Hepatic stellate cell (primary cell): ENCODE measurements around the gene CSNK2B.

Experiments used
- DNase-seq: peaks from one replicate; pipeline ENCODE4 v3.0.0; 2011; ENCODE audit warnings: low spot score

Gene CSNK2B

GRCh38 chr6:31636698-31637596 is 28.9 kb upstream of the CSNK2B start:
- DNase-seq, result no peak

GRCh38 chr6:31639043-31639442 is 26.8 kb upstream of the CSNK2B start:
- no peak for DNase-seq

GRCh38 chr6:31639449-31639861 is 26.4 kb upstream of the CSNK2B start:
- peak; percentile 77 for DNase-seq

GRCh38 chr6:31640612-31641011 is 25.3 kb upstream of the CSNK2B start:
- DNase-seq, result no peak

- DNase-seq, result no peak
These were observed 24.5 kb upstream of the CSNK2B start for GRCh38 chr6:31641370-31641769.

- DNase-seq, result no peak
These were observed 22.9 kb upstream of the CSNK2B start for GRCh38 chr6:31642798-31643570.

GRCh38 chr6:31643818-31644454 is 21.9 kb upstream of the CSNK2B start:
- DNase-seq, result no peak

GRCh38 chr6:31645325-31645724 is 20.6 kb upstream of the CSNK2B start:
- DNase-seq, result no peak

- DNase-seq, result peak; percentile 91
These were observed 14.2 kb upstream of the CSNK2B start for GRCh38 chr6:31651602-31652191.

- DNase-seq, result peak; percentile 94
These were observed 12.8 kb upstream of the CSNK2B start for GRCh38 chr6:31652925-31653724.

- no peak for DNase-seq
These were observed 11.1 kb upstream of the CSNK2B start for GRCh38 chr6:31654574-31655348.

GRCh38 chr6:31655349-31656237 is 10.3 kb upstream of the CSNK2B start, which contains the start of gene APOM:
TSS of gene APOM (plus strand) at chr6:31655894. CDS start at chr6:31655967, 73 bp downstream.
- no peak for DNase-seq

GRCh38 chr6:31657406-31658157 is 8.3 kb upstream of the CSNK2B start:
- no peak for DNase-seq

GRCh38 chr6:31658158-31658688 is 7.7 kb upstream of the CSNK2B start:
- no peak for DNase-seq

- no peak for DNase-seq
These were observed 6.8 kb upstream of the CSNK2B start for GRCh38 chr6:31658983-31659648.

GRCh38 chr6:31659649-31660380 is 6.1 kb upstream of the CSNK2B start:
- DNase-seq, result peak; percentile 67
